VCaP (cell line): Measurements from ENCODE around the gene MAN1C1.

Experiments used
- H3K27ac ChIP-seq: fragments of 450-650 bp; 2 replicates; pipeline ENCODE4 v1.5.1; 2017
- CTCF ChIP-seq: fragments of 450-650 bp; conservative IDR thresholded peaks from 2 replicates; pipeline ENCODE4 v1.5.1; 2017; ENCODE audit warnings: mild to moderate bottlenecking, moderate library complexity

MAN1C1 gene

GRCh38 chr1:25760871-25761270 lies 144.3 kb downstream of the MAN1C1 start:
- no peak overlapping the region for H3K27ac ChIP-seq
- TF ChIP-seq CTCF = no peak

GRCh38 chr1:25763493-25763892 lies 146.9 kb downstream of the MAN1C1 start:
- TF ChIP-seq CTCF = no peak
- no peak overlapping the region for H3K27ac ChIP-seq

GRCh38 chr1:25765136-25765922 lies 148.7 kb downstream of the MAN1C1 start:
- TF ChIP-seq CTCF = no peak

GRCh38 chr1:25765923-25766589 lies 149.5 kb downstream of the MAN1C1 start:
- no peak for TF ChIP-seq CTCF
- peak overlapping the region; percentile 84 for H3K27ac ChIP-seq

More at GRCh38 chr1:25765136-25765922, 148.7 kb downstream of the MAN1C1 start:
- peak overlapping the region; percentile 84 for H3K27ac ChIP-seq

GRCh38 chr1:25766721-25767436 lies 150.3 kb downstream of the MAN1C1 start:
- H3K27ac ChIP-seq = peak overlapping the region; percentile 84
- TF ChIP-seq CTCF = no peak

GRCh38 chr1:25767437-25767770 lies 150.8 kb downstream of the MAN1C1 start:
- H3K27ac ChIP-seq = peak overlapping the region; percentile 84; the same call in 1 of the 2 replicates
- no peak for TF ChIP-seq CTCF

- peak overlapping the region; percentile 93 for H3K27ac ChIP-seq
- no peak for TF ChIP-seq CTCF
Observed at GRCh38 chr1:25768999-25769398, 152.4 kb downstream of the MAN1C1 start.
